ENCODE results near the gene ABCC6.
"Not testable (repeated sequence)": the region's sequence is repeated elsewhere in the genome, so short reads cannot be mapped to it uniquely, and the experiment has no call there.

ABCC6 gene

DNA sequence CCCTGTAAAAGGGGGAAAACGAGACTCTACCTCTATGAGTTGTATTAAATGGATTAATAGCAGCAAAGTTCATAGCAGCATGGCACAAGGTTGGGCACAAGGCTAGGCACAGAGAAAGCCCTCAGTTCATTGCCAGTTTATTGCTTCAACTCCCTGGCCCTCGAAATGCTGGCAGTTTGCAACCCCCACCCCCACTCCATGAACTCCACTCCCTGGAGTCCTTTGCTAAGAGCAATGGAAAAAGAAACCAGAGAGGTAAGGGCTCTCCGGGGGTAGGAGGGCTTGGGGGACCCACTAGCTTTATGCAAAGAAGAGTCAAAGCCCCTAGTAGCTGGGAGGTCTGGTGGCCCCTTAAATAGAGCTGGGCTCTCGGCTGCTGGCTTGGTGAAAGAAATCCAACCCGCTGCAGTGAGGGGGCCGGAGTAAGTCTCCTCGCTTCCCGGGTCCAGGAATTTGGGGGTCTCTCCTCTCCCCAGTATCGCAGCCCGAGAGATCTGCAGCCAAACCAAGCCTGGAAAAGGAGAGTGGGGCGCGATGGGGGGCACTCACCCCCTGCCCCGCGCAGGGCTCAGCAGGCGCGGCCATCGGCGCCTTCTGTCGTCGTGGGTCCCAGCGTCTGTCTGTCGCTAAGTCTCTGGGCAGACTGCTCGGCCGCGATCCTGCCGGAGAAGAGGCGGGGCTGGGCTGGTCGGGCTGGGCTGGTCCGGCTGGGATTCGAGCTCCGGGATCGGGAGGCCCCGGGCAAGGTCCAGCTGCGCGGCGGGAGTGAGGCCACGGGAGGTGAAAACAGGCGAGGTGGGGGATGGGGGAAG is at the start of gene ABCC6:
Gene ABCC6 (minus strand): TSS at position 645 of the 812 bp plus-strand sequence. CDS start 60 bp downstream, at position 585.
- DNase-seq = not testable (repeated sequence)

DNA sequence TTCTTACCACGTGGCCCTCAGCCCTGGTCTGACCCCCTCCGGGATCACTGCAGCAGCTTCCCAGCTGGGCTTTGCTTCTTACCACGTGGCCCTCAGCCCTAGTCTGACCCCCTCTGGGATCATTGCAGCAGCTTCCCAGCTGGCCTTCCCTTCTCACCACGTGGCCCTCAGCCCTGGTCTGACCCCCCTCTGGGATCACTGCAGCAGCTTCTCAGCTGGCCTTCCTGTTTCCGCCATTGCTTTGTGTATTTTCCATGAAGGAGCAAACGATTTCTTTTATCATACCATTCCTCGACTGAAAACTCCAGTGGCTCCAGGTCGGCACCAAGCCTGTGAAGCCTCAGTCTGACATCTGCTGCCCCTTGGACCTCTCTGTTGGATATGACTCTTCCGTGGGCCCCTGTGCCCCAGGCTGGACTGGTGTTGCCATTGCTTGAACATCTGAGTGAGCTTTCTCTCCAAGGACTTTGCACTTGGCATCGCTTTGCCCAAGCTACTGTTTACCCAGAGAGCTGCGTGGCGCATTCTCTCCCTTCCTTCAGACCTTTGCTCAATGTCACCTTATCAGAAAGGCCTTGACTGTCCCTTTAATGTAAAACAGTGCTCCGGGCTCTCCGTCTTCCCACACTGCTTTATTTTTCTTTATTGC is 49.4 kb upstream of the ABCC6 start:
- DNase-seq = not testable (repeated sequence)

DNA sequence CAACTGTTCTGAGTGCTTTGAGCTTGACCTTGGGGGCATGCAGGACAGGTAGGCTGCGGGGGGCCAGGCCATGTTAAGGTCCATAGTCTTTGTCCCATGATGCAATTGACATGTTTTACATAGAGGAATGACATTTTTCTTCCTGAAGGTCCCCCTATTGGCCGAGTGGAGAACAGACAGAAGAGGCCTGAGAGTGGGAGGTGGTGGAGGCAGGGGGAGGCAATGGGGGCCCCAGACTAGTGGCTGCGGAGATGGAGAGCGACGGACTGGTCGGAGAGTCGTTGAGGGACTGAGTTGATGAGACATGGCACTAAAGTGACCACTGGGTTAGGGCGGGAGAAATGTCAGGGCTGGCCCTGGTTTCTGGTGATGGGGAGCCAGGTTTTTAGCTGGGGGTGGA is 48.4 kb upstream of the ABCC6 start:
- DNase-seq = not testable (repeated sequence)

DNA sequence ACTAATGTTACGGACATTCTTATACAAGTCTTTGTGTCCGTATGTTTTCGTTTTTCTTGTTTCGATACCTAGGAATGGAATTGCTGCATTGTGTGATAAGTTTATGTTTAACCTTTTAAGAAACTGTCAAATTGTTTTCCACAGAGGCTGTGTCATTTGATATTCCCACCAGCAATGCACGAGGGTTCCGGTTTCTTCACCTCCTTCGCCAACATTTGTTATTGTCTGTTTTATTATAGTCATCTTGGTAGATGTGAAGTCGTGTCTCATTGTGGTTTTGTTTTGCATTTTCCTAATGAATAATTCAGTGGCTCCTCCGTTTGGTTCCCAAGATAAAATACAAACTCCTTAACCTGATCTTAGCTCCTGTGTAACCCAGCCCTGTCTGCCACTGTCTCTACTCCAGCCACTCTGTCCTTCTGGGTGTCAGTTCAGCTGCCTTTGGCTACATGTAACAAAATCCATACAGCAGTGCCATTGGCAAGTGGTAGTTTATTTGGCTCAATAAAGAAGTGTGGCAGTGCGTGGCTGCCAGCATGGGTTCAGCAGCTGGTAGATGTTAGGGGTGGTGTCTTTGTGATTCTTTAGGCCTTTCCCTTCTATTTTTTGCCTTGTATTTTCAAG is 45.0 kb upstream of the ABCC6 start:
- DNase-seq = not testable (repeated sequence)

DNA sequence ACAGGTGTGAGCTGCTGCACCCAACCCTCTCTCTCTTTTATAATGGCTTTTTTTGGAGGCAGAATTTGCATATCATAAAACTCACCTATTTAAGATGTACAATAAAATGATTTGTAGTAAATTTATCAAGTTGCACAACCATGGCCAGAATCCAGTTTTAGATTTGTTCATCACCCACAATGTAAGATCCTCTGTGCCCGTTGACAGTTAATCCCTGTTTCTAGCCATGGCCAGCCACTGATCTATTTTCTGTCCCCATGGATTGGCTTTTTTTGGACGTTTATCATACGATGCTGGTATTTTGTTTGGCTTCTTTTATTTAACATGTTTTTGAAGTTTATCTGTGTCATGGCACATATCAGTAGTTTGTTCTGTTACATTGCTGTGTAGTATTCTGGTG is 44.4 kb upstream of the ABCC6 start:
- not testable (repeated sequence) for DNase-seq

DNA sequence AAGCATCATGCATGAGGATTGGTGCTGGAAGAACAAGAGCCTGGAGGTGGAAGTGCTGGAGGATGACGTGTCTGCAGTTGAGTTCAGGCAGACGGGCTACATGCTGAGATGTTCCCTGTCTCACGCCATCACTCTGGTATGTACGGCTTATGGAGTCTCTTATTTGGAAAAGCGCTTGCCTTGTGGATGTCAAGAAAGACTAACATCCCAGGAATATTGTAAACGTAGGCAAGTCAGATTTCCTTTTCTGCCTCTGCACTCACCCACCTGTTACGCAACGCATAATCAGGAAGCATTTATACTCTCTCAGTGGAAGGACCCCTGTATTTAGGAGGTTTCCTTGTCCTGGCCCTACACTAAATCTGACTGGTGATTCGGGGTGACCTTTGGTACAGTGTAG is 41.8 kb upstream of the ABCC6 start:
- DNase-seq = not testable (repeated sequence)

DNA sequence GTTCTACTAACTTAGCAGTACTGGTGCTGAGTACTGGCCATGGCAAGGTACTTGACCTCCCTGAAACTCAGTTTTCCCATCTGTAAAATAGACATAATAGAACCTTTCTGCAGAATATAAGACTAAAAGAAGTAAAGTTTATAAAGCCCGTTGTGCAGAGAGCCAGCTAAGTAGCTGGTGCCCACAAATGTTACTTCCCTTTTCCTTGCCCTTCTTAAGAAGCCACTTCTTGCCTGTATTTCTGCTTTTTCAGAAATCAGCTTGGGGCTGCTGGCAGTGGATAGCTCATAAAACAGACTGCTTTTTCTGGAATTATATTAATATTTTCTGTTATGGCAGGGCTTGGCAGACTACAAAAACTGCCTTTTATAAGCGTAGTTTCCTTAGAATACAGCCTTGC is 40.7 kb upstream of the ABCC6 start:
- DNase-seq = not testable (repeated sequence)

DNA sequence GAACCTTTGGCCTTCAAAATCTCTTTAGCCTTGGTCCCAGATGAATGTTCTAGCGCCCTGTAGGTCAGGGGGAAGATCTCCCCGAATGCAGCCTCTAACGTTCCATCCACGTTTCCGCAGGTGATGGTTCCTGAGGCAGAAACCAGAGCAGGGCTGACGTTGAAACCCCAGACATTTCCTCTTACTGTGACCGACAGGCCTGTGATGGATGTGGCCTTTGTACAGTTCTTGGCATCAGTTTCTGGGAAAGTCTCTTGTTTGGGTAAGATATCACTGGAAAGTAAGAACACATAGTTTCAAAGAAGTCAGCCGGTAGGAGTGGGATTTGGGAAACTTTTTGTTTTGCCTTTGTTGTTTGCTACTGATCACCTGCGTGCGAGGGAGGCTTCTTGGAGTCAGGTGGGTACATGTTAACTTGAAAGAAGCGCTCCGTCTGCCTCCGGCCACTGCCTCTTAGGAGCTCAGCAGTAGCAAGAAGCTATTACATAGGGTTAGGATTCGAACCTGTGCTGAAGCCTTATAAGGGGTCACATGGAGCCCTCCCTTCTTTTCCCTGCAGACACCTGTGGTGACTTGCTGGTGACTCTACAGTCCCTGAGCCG is 39.8 kb upstream of the ABCC6 start:
- DNase-seq = not testable (repeated sequence)

DNA sequence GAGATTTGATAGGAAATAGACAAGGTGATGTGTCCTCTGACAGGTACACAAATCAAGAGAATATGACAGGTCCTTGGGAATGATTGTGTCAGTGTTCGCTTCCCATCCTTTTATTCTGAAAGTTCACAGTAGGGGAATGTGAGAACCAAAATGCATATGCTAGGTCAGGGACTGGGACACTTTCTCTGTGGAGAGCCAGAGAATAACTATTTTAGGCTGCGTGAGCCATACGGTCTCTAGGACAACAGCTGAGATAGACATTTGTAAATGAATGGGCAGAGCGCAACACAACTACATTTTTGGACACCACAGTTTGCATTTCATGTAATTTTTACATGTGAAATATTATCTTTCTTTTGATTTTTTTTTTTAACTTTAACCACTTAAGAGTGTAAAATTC is 36.7 kb upstream of the ABCC6 start:
- DNase-seq = not testable (repeated sequence)

DNA sequence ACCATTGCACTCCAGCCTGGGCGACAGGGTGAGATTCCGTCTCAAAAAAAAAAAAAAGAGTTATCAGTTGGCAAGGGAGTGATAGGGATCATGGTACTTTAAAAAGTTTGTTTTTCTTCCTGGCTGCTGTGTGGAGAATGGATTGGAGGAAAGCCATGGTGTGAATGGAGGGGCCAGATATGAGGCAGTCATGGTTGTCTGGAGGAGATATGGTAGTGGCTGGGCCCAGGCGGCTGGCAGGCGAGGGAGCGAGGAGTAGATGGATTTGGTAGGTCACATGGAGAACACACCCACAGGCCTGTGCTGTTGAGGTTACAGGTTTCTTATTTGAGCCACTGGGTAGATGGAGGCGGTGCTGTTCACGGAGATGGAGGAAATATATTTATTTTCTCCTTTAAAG is 35.5 kb upstream of the ABCC6 start:
- not testable (repeated sequence) for DNase-seq

DNA sequence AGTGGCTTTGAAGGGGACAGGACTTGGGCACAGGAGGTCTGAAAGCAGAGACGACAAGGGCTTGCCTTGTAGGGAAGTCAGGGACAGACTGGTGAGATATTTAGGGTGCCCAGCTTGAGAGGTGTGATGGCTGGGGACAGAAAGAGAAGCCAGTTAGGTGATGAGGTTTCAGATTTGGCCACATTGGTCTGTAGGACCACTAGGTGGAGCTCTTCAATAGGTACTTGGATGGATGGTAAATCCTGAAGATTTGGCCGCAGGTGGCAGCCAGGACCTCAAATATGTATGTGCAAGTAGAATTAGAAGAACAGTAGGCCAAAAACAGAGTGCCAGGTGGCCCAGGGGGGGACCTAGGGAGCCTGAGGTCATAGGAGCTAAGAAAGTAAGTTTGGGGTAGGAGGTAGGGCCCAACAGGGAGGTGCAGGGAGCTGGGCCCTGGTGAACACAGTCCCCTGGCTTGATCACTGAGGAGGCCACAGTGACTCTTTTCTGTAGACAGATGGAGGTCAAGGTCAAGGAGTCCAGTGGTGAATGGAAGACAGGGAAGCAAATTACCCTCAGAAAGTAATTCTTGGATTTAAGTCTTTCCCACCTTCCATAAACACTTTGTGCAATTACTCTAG is 34.1 kb upstream of the ABCC6 start:
- not testable (repeated sequence) for DNase-seq

DNA sequence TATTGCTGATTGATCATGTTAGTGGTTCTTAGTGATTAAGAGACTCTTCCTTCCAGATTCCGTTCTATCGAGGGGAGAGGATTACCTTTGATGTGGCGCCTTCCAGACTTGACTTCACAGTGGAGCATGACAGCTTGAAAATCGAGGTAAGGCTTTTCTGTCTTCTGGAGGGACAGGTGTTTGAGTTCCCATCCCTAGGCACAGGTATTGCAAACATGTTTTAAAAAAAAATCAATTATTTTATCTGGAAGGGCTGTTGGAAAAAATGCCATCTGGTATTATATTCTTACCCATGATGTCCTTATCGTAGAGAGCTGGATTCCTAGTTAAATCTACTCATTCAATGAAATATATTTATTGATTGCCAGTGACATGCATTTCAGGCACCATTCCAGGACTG is 29.1 kb upstream of the ABCC6 start:
- DNase-seq = not testable (repeated sequence)

DNA sequence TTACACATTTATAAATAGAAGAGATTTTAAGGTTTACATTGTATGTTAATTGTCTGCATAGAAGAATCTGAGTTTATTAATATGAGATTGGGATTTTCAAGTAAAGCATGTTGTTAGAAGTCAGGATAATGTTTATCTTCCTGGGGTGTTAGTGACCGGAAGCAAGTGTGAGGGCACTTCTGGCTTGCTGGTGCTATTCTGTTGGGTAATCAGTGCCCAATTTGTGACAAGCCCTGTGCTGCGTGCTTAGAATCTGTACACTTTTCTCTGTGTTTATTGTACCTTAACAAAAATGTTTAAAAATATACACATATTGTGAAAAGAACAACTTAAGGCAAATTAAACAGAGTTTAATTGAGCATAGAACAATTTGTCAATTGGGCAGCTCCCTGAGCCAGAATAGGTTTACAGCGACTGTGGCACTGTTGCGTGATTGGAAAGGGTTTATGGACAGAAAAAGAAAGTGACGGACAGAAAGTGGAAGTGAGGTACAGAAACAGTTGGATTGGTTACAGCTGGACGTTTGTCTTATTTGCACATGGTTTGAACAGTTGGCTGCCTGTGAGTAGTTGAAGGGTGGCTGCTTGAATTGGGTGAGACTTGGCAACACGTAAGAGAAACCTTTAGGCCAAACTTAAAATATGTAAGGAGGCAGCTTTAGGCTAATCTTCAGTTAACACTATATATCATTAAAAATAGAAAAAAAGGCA is 26.5 kb upstream of the ABCC6 start:
- DNase-seq = not testable (repeated sequence)

DNA sequence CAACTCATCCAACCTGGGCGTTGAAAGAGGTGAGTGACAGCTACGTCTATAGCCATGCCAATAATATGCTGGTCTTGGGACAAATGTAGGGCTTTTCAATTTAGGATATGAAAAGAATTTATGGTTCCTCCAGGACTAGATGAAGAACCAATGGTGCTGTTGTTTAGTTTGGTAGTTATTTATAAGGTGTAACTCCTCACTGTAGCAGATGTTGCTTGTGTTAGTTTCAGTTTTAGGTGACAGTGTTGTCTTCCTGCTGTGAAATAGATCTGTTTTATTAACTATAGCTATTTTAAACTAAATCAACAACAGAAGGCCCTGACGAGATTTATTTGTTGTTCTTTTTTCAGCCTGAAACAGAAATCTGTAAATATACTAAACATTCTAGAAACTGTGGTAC is 24.1 kb upstream of the ABCC6 start:
- DNase-seq = not testable (repeated sequence)

DNA sequence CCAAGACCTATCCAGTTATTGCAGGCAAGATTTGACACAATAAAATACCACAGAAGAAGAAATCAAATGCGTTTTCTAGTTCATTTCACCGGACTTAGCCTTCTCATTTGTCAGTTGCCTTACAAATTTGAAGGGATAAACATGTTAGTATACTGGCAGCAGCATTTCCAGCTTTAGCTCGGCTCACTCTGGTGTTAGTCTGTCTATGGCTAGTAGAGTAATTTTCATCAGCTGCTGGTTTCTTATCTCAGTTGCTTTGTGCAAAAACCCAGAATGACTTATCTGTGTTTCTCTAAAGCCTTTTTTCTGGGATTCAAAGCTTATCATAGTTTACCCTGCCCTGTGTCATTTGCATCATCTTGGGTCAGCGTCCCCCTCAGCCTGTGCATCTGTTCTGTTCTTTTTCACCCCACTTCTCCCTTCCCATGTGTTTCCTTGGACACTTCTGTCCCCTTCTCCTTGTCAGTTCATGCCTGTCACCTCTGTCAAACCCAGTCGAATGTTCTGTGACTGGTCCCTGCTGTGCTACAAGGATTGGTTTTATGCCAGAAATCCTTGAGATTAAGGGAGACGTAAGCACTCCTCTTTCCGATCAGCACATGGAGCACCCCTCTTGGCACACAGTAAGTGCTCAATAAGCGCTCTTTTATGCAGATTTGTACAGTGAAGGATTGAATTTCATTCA is 23.4 kb upstream of the ABCC6 start:
- DNase-seq = not testable (repeated sequence)

DNA sequence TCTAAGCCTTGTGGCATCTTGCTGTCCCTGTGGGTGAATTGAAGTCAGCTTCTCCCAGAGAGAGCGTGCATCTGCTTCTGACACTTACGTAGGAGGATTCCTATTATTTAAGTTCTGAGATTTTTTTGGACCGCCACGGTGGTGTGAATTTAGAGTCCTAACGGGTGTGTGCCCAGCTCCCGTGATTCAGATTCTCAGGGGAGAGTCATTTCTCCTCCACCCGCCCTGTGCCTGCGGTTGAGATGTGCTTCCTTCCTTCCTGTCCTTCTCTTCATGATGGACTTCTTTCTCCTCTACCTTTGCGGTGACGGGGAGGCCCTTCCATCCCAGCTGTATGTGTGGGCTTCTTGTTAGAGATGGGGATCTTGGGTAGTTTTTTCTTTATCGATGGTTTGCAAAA is 20.6 kb upstream of the ABCC6 start:
- not testable (repeated sequence) for DNase-seq

DNA sequence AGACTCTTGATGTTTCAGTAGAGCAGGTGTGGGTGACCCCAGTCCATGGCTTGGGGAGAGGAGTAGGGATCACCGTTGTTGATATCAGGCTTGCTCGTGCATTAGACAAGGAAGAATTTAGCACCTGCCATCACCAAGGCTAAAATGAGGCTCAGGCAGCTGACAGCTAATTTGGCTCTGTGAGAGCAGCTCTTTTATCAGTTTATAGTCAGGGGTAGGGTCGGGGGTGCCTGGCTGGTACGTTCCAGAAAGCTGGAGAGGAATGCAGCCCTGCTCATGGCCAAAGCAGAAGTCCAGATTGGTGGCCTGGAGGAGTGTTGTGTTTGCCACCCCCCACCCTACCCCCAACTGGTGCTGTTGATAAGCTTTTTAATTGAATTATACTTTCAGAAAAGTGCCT is 17.4 kb upstream of the ABCC6 start:
- DNase-seq = not testable (repeated sequence)

DNA sequence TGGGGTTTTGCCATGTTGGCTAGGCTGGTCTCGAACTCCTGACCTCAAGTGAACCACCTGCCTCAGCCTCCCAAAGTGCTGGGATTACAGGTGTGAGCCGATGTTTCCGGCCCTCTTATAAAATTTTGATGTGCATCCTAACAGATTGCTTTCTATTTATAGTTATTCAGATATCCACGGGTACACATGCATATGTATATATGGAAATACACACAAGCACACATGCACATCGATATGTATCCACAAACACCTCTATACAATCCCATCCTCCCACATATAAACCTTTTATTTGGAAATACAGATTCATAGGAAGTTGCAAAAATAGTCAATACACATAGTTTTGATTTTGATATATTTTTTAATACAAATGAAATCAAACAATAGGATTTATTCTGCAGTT is 14.4 kb upstream of the ABCC6 start:
- DNase-seq = not testable (repeated sequence)

DNA sequence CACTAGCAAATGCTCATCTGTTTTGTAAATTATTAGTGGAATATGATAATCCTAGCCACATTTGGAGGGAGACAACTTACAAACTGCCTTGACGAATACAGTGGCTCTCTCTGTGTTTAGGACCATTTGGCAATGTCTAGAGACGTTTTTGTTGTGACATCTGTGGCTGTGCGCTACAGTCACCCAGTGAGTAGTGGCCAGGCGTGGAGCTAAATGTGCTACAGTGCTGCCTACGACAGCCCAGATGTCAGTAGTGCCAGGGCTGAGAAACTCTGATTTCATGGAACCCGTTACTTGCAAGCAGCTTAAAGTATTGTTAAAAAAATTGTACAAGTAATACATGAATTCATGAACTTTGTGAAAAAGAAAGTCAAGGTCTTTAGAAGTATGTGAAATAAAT is 13.8 kb upstream of the ABCC6 start:
- DNase-seq = not testable (repeated sequence)

DNA sequence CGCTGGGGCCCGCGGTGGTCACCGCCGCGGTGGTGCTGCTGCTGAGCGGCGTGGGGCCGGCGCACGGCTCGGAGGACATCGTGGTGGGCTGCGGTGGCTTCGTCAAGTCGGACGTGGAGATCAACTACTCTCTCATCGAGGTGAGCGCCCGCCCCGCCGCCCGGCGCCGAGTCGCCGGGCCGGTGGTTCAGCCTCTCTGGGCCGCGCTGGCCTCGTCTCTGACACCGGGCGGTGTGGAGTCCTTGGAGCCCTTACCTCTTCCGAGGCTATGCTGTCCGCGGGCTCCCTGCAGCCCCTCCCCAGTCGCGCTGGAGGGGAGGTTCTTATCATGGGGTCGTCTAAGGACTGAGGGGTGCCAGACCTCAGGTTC is 9.4 kb upstream of the ABCC6 start:
- DNase-seq = not testable (repeated sequence)

DNA sequence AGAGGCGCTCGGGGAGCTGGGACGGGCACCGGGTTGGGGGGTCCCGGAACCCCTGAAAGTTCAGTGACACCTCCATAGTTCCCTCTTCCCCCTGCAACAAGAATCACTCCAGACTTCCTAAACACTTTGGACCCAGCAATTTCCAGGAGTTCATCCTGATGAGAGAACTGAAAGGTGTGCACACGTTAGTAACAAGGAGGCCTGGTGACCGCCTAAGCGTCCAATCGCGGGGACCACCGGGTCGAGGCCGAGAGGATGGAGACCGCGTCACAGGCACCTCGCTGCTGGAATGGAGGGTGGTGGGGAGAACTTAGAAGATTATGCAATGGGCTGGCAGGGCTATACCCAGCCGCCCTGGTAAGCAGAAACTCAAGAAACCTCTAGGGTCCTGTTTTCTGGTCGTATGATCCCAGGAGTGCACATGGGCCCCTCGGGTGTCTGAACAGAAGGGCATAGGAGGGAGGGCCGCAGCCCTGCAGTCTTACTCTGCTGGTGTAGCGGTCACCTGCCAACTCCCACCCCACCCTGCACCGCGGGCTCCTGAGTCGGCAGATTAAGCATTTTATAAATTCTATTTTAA is 458 bp upstream of the ABCC6 start:
- not testable (repeated sequence) for DNase-seq

All from CD4-positive, alpha-beta T cell treated with Interleukin-15 for 1 hour (primary cell).